Upper lobe of left lung (tissue), 6 donors: ENCODE results near the gene SMPD3. TPM values are rescaled to one million over a fixed set of nuclear protein-coding genes. Genes with fewer than 3 reads are reported as not detected.
A peak's percentile ranks its signal among the peaks of the same experiment; 100 is the strongest.

Source experiments
- ATAC-seq, 2 donors: fragments of 200-7000 bp; cut with Tn5 transposase; one replicate each; pipeline ENCODE4 v1.9.1; 2022; ENCODE audit warnings: mild to moderate bottlenecking in 2 of 2, moderate library complexity in 2 of 2; ENCODE audit not compliant: low FRiP score in 2 of 2
- DNase-seq, 2 donors: peaks; one replicate each; pipeline ENCODE4 v3.0.0-alpha.2; 2019 to 2020
- H3K27ac ChIP-seq, 4 donors: fragments of 200-600 bp; sonication (generic); one replicate each; pipeline ENCODE4 v1.5.1; 2016 to 2019
- H3K27me3 ChIP-seq, 4 donors: fragments of 200-600 bp; sonication (generic); one replicate each; pipeline ENCODE4 v1.5.1; 2017 to 2019
- H3K36me3 ChIP-seq, 4 donors: fragments of 200-600 bp; sonication (generic); one replicate each; pipeline ENCODE4 v1.5.1; 2016 to 2019
- H3K4me1 ChIP-seq, 4 donors: fragments of 200-600 bp; sonication (generic); one replicate each; pipeline ENCODE4 v1.5.1; 2018 to 2019
- H3K4me3 ChIP-seq, 4 donors: fragments of 200-600 bp; sonication (generic); one replicate each; pipeline ENCODE4 v1.5.1; 2017 to 2019; ENCODE audit warnings: mild to moderate bottlenecking in 2 of 4, moderate library complexity in 1 of 4
- H3K9me3 ChIP-seq, 4 donors: fragments of 200-600 bp; sonication (generic); one replicate each; pipeline ENCODE4 v1.5.1; 2018 to 2019
- CTCF ChIP-seq, 6 experiments: fragments of 450-650 bp in 4 of 6; fragments of 200-600 bp in 2 of 6; sonication (generic) in 2 of 6; IDR thresholded peaks; one replicate each; pipeline ENCODE4 v1.5.1; 2016 to 2019; ENCODE audit warnings: antibody characterized with exemption in 6 of 6
- EP300 ChIP-seq, 4 donors: sonication (generic); formaldehyde crosslinking; IDR thresholded peaks; one replicate each; pipeline ENCODE4 v1.5.1; 2017; ENCODE audit warnings: antibody characterized with exemption in 4 of 4, control low read depth in 2 of 4
- POLR2A ChIP-seq, 4 donors: fragments of 450-650 bp; IDR thresholded peaks; one replicate each; pipeline ENCODE4 v1.5.1; 2016 to 2017; ENCODE audit warnings: antibody characterized with exemption in 4 of 4, mild to moderate bottlenecking in 2 of 4
- POLR2AphosphoS5 ChIP-seq, 2 donors: sonication (generic); formaldehyde crosslinking; IDR thresholded peaks; one replicate each; pipeline ENCODE4 v1.5.1; 2017; ENCODE audit warnings: antibody characterized with exemption in 2 of 2
- WGBS, 2 donors: methylation state at CpG; one replicate each; pipeline ENCODE4 v1.1.5; 2017 to 2018; 5-methylcytosine and 5-hydroxymethylcytosine counted together
- total RNA-seq, 6 donors: library from RNA; depleted of rRNA in 4 of 6; stranded (reverse); fragments of >200 nt in 4 of 6; gene quantifications; one replicate each; pipeline versions ENCODE4 v1.1.0 to v1.2.1, GENCODE V29; 2016 to 2021
- donor health status: DM: no; HTN: no; CAD: no; lungs with moderate emphysema.
- donor health status: DM: no; HTN: yes; CAD: no; lungs with severe emphysema.

SMPD3 gene
- total RNA-seq, 6 donors from 2014 or later, result 1.2 to 10.7 (median 3.2) TPM

GRCh38 chr16:68384288-68385161, 63.8 kb downstream of the SMPD3 start:
- Histone ChIP-seq H3K27me3 (no peaks in the 10 kb centered on the region), H3K36me3 (no peaks in the 10 kb centered on the region), H3K27ac (no peak overlapping the region), H3K4me3 (no peak overlapping the region), H3K9me3 (no peaks in the 10 kb centered on the region), H3K4me1 (peaks cover 0 to 6% (median 3%) of the 10 kb centered on the region in 4 donors)
- ATAC-seq (no peak), DNase-seq (no peak)
- WGBS, 2 donors, result 71 to 72% methylated on average over 6 to 7 of the region's 7 CpGs
- TF ChIP-seq POLR2AphosphoS5 (IDR thresholded peaks at IDR 0.05), result no peak
- no peak for TF ChIP-seq POLR2A (IDR thresholded peaks at IDR 0.05)
- TF ChIP-seq EP300 (IDR thresholded peaks at IDR 0.05), result no peak
- TF ChIP-seq CTCF (IDR thresholded peaks at IDR 0.05), result no peak

GRCh38 chr16:68383858-68384257, 64.5 kb downstream of the SMPD3 start:
- ATAC-seq (no peak), DNase-seq (peak in 1 of 2 donors; percentile 5)
- Histone ChIP-seq H3K9me3 (no peaks in the 10 kb centered on the region), H3K4me3 (no peak overlapping the region), H3K27ac (no peak overlapping the region), H3K36me3 (no peaks in the 10 kb centered on the region), H3K4me1 (peaks cover 0 to 6% (median 3%) of the 10 kb centered on the region in 4 donors), H3K27me3 (no peaks in the 10 kb centered on the region)
- WGBS, 2 donors, result 84 to 100% methylated on average over 2 to 4 of the region's 4 CpGs
- no peak for TF ChIP-seq POLR2A (IDR thresholded peaks at IDR 0.05)
- no peak for TF ChIP-seq CTCF (IDR thresholded peaks at IDR 0.05)
- no peak for TF ChIP-seq POLR2AphosphoS5 (IDR thresholded peaks at IDR 0.05)
- no peak for TF ChIP-seq EP300 (IDR thresholded peaks at IDR 0.05)

- Histone ChIP-seq H3K36me3 (no peaks in the 10 kb centered on the region), H3K27me3 (no peaks in the 10 kb centered on the region), H3K9me3 (no peaks in the 10 kb centered on the region), H3K4me3 (no peak overlapping the region), H3K4me1 (peaks cover 0 to 6% (median 3%) of the 10 kb centered on the region in 4 donors), H3K27ac (no peak overlapping the region)
- peak in 1 of 2 donors; percentile 49 for DNase-seq
- TF ChIP-seq CTCF (IDR thresholded peaks at IDR 0.05) (peak in 5 of 6 experiments; percentile 14 to 31 (median 23)), POLR2AphosphoS5 (IDR thresholded peaks at IDR 0.05) (no peak)
- peak in 1 of 2 donors; percentile 43 for ATAC-seq
- WGBS, 2 donors, result 79 to 84% methylated on average over 5 of the region's 5 CpGs
Measured at GRCh38 chr16:68382296-68382718, 66.0 kb downstream of the SMPD3 start.

- 80 to 87% methylated on average over 5 to 7 of the region's 7 CpGs for WGBS, 2 donors
- ATAC-seq, result no peak
- DNase-seq, result no peak
- Histone ChIP-seq H3K9me3 (no peaks in the 10 kb centered on the region), H3K36me3 (no peaks in the 10 kb centered on the region), H3K4me3 (no peak overlapping the region), H3K27me3 (no peaks in the 10 kb centered on the region), H3K4me1 (no peaks in the 10 kb centered on the region), H3K27ac (no peak overlapping the region)
- TF ChIP-seq POLR2A (IDR thresholded peaks at IDR 0.05) (no peak), EP300 (IDR thresholded peaks at IDR 0.05) (no peak), POLR2AphosphoS5 (IDR thresholded peaks at IDR 0.05) (no peak), CTCF (IDR thresholded peaks at IDR 0.05) (no peak)
Measured at GRCh38 chr16:68381363-68381724, 67.0 kb downstream of the SMPD3 start.
